Stimulated activated CD4-positive, alpha-beta T cell treated with anti-CD3 and anti-CD28 coated beads, TNF-alpha, amount 100 ng/mL, for 1 hour (primary cell): ENCODE results near the gene INHBB.
"Not testable (repeated sequence)": the region's sequence is repeated elsewhere in the genome, so short reads cannot be mapped to it uniquely, and the experiment has no call there.

Experiments used
- DNase-seq, 3 donors: peaks; one replicate each; pipeline ENCODE4 v3.0.0-alpha.2; 2020; ENCODE audit warnings: low read depth in 3 of 3, low spot score in 1 of 3

INHBB gene

DNA sequence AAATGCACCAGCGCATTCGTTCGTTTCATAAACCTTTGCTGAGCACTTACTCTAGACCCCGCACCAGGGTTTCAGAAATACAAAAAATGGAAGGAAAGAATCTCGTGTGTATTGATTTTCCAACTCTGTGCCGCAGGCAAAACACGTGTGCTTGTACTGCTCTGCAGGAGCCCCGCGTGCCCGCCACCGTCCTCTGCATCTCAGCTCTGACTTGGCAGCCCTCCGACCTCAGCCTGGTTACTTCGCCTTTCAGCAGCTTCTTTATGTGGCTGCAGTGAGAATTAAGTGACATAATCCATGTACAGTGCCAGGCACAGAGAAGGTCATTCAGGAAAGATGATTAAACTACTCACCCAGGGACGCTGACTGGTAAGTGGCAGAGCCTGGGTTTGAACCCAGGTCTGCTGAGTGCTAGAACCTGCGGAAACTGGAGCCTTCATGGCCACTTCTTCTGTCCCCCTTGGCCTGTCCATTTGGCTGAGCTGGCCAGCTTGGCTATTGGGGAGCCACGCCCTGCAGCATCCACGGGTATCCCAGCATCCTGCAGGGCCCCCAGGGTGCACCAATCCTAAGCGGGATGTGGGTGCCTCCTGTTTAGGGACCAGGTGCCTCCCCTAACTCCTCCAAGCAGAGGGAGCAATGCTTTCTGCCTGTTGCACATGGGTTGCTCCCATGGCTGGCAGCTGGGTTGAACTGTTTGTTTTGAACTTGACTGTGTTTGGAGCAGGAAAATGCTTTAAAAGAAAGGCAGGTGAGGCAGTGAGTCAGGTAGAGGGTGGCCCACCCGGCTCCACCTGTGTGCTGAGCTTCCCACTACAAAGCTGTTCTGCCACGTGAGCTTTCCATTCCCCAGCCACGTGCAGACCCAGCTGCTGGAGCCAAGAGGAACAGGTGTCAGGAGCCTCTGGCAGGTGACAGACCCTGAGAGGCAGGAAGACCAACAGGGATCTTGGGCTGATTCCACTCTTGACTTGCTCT, 34.3 kb downstream of the INHBB start:
- no peak for DNase-seq

DNA sequence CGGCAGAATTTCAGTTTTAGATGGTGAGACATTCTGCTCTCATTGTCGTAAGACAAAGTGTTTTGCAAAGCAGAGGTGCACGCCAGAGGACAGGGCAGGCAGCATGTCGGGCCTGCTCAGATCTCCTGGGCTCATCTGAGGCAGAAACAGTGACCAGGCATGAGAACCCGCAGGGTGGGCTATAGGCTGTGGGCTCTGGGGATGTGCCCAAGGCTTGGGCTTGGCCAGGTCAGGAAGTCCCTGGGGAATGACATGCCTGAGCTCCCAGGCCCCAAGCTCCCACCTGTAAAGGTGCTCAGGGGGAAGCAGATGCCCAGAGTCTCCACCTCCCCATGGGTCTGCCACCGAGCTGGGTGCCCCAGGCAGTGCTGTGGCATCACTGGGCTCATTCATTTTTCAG, 35.3 kb downstream of the INHBB start:
- DNase-seq, result no peak

GRCh38 chr2:120381661-120382060, 35.7 kb downstream of the INHBB start:
- DNase-seq, result no peak

- no peak for DNase-seq
Observed at GRCh38 chr2:120382541-120383144, 36.7 kb downstream of the INHBB start.

DNA sequence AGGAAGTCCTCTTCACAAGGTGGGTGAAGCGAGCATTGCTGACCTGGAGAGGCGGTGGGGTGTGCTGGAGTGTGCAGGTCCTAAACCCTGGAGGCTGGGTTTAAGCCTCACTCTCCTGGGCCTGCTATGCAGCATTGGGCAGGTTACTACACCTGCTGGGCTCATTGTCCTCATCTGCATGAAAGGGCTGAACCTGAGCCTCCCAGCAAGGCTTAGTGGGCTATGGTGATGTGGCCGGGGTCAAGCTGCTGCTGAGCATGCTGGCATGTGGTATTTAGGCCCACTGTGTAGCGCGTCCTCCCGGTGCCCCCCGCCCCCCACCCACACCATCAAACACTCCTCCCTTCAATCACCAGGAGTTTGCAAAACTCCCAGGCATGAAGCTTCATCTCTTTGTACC, 37.3 kb downstream of the INHBB start:
- no peak for DNase-seq

DNA sequence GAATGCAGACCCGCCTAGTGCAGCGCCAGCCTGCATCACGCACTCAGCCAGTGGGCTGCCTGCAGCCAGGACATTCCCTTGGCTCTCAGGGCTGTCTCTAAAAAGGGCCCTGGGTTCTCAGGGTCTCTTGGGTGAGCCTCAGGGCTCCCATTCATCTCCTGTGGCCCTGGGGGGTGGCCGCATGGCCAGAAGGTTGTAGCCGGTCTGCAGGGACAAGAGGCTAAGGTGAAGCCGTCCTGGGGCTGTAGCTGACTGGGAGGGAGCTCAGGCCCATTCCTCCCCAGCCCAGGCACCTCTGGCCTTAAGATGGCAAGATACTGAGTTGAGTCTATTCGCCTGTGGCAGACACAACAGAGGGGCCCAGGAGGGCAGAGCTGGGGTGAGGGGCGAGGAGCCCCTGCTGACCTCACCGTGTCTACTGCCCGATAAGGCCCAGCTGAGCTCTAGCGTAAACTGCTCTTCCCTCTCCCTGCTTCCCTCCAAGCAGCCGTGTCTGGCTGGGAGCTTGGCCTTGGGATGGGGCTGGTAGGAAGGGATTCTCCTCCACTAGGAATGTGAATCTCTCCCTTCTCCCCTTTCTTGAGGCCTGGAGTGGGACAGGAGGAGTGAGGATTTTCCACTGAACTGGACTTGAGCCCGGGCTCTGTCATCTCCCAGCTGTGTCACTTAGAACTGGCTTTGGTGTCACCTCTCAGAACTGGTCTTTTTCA, 37.9 kb downstream of the INHBB start:
- DNase-seq, result no peak

GRCh38 chr2:120384486-120385354, 38.8 kb downstream of the INHBB start:
- no peak for DNase-seq

- no peak for DNase-seq
Observed at GRCh38 chr2:120385355-120386127, 39.6 kb downstream of the INHBB start.

DNA sequence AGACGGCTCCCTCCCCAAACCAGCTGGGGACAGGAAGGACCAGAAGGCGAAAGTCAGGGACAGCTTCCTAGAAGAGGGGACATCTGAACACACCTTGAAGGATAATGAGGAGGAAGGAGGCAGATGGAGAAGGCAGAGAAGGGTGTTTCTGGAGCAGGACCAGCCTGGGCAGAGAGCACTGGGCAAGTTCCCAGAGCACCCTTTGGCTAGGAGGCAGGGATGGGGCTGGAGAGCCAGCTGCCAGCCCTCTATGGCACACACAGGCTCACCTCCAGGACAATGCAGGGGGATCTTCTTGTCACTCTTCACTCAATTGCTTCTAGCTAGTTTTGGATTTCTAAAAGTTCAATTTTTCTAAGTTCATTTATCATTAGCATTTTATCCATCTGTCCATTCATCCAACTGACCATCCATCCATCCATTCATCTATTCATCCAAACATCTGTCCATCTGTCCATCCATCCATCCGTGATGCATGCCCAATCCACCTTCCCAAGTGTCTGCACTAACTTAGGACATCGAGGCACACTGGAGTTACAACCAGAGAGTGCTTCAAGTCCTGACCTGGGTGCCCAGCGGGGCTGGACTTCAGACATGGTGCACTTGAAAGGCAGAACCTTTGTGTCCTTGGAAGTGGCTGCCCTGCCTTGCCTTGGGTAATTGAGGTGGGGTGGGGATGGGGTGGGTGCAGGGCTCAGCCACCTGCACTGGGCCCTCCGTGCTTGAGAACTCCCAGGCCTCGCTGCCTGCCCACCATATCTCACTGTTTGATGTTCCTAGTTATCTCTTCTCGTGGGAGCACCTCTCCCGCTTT, 42.5 kb downstream of the INHBB start:
- DNase-seq, result no peak

DNA sequence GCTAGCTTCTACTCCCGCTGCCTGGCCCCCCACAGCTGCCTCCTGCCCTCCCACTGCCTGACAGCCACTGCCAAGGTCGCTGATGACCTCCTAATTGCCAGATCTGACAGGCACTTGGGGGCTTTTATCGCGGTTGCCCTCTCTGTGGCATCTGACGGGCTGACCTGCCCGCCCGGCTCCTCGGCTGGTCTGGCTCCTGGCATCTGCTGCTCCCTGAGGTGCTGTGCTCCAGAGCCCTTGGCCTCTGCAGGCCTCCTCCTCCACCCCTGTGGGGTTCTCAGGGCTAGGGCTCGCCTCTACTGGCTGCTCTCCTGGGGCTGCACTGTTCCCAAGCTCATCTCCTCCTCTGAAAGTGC, 43.1 kb downstream of the INHBB start:
- DNase-seq, result no peak

DNA sequence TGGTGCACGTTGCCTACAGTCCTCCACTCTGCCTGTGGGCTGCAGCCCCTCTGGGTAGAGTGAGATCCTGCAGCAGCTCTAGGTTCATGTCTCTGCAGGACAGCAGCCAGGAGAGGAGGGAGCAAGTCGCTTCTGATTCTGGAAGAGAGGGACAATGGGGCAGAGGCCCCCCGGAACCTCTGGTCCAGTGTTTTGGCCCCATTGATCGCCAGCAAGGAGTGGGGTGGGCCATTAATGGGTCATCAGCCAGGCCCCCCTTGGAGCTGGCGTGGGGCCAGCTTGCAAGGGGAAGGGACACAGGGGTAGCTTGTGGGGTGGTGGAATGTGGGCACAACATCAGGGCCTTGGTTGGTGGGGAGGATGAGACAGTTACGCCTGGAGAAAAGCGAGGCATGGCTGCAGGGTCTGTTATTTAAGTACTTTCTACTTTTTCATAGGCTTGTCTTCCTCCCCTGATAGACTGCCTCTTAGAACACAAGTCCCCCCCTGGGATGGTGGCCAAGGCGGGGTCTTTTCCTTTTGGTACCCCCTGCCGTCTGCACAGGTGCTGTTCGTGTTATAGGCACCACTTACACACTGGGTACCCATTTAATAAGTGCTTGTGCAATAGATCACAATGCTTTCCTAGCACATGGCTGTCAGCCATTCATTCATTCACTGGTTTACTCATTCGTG, 44.6 kb downstream of the INHBB start:
- no peak for DNase-seq

DNA sequence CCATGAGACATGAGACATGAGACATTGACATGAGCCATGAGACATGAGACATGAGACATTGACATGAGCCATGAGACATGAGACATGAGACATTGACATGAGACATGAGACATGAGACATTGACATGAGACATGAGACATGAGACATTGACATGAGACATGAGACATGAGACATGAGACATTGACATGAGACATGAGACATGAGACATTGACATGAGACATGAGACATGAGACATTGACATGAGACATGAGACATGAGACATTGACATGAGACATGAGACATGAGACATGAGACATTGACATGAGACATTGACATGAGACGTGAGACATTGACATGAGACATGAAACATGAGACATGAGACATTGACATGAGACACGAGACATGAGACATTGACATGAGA, 45.4 kb downstream of the INHBB start:
- DNase-seq, result not testable (repeated sequence)

DNA sequence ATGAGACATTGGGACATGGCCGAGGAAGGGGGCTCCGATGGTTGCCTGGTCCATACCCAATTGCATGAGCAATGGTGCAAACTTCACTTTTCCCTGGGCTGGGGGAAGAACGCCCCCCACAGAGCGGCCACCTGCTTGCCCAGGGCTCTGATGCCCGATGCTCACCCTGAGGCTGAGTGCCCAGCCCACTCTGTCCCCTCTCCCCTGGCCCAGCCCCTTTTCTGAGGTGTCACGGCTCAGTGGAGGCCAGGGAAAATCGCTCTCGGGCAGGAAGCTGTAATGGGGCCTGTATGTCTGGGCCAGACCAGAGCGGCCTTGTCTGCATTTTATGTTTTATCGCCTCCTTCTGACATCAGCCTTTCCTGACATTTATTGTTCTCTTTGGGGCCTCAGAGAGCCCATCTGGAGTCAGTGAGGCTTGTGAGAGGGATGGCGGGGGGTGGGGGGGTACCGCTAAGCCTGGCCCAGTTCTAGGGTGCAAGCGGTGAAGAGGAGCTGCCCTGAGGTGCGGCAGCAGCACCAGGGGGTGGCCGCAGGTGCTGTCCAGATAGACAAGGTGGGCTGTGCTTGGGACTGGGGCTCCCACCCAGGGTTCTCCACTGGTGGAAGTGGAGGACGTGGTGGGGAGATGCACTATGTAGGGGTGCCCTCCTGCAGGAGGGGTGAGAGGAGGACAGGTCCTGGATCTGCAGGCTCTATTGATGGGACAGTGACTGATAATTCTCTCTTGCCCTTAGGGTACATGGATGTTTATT, 46.2 kb downstream of the INHBB start:
- no peak for DNase-seq

DNA sequence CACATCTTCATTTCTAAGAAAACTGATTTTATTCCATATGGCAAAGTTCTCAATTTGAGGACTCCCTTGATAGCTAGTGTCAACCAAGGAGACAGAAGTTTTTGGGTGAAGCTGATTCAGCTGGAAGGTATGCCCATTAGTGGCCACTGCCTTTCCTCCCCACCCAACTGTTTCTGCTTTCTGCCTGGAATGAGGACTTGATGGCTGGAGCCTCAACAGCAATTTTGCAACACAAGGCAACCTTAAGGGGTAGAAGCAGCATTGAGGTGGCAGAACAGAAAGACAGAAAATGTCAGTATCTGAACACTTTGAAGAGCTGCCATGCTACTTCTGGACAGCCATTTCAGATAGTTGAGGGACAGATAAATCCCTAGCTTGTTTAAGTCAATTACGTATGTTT, 47.0 kb downstream of the INHBB start:
- no peak for DNase-seq

- no peak for DNase-seq
Observed at GRCh38 chr2:120393456-120393855, 47.5 kb downstream of the INHBB start.

GRCh38 chr2:120394764-120395163, 48.8 kb downstream of the INHBB start:
- no peak for DNase-seq

DNA sequence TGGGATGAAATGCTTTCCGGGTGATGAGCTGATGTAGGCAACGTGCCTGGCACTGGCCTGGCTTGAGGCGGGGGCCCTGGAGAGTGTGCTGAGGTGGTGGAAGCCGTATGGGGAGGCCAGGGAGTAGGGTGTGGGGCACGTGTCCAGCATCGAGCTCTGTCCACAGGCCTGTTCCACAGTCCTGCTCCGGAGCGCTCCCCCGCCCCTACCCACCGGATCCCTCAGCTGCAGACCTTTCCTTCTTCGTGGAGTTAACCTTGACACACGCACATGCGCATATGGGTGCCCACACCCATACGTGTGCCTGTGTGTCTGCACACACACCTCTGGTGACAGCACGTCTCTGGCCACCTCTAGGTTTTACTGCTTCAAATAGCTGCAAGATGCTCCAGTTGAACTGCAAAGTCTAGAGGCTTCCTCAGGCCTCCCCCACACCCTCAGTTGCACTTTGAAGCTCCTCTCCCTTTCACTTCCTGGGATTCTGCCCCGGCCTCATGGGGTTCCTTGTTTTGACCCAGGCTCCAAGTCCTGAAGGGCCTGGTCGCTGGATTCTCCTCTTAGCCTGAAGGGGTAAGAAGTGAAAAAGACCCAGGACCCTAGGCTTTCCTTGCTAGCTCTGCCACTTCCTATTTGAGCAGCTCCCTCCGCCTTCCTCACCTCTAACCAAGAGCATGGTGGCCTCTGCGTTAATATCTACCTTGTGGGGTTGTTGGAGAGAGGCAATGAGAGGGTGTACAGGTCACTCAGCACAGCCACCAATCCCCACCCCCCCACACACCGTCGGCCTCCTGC, 49.5 kb downstream of the INHBB start:
- DNase-seq, result no peak
